ENCODE measurements around the gene GDF2. TPM values are rescaled to one million over a fixed set of nuclear protein-coding genes. Genes with fewer than 3 reads are reported as not detected.

Gene GDF2
- total and polyA plus RNA-seq, 4 experiments from 2014 or later = not detected

GRCh38 chr10:47298715-47299114, 23.5 kb upstream of the GDF2 start:
- Mint-ChIP-seq H3K4me3 (peak overlapping the region in 1 of 8 donors; percentile 67), H3K36me3 (no peaks in the 10 kb centered on the region), H3K4me1 (peaks cover 9 to 23% (median 14%) of the 10 kb centered on the region in 4 donors), H3K27ac (no peak overlapping the region), H3K27me3 (peaks cover 3 to 15% of the 10 kb centered on the region in 2 donors), H3K9me3 (no peaks in the 10 kb centered on the region)
- Histone ChIP-seq H3K36me3 (ENCODE audit: insufficient read depth, low read length) (no peaks in the 10 kb centered on the region), H3K27ac (ENCODE audit: low read depth, low read length) (no peak overlapping the region), H3K4me3 (ENCODE audit: low read length in 2 of 2) (no peak overlapping the region), H3K4me1 (ENCODE audit: insufficient read depth, low read length) (peaks cover 12% of the 10 kb centered on the region), H3K9me3 (ENCODE audit: control insufficient read depth in 1 of 2, low read length in 2 of 2) (no peaks in the 10 kb centered on the region), H3K27me3 (ENCODE audit: insufficient read depth, low read length) (peaks cover 6% of the 10 kb centered on the region)
- CTCF ChIA-PET (ENCODE audit: partially characterized antibody) = interaction anchor here (2.1 kb wide), 1 partner anchor 251 kb away, joined by 9 read pairs; no protein-coding TSS in a partner anchor
- no peak for DNase-seq
- intact Hi-C loops (cut with micrococcal nuclease) = no loop called here
- POLR2A ChIA-PET (ENCODE audit: partially characterized antibody) = no interaction called here

- H3K27ac Mint-ChIP-seq = peak within 1 kb of the TSS in 3 of 7 donors; percentile 29 to 83 (median 83)
- peaks cover 3 to 15% of the 10 kb centered on the region in 2 donors for H3K27me3 Mint-ChIP-seq
- Histone ChIP-seq H3K36me3 (ENCODE audit: insufficient read depth, low read length) (no peaks in the 10 kb centered on the region), H3K27ac (ENCODE audit: low read depth, low read length) (no peak within 1 kb of the TSS), H3K4me3 (ENCODE audit: low read length in 2 of 2) (peak within 1 kb of the TSS in 1 of 2 donors; percentile 35), H3K4me1 (ENCODE audit: insufficient read depth, low read length) (peaks cover 12% of the 10 kb centered on the region), H3K27me3 (ENCODE audit: insufficient read depth, low read length) (peaks cover 3% of the 10 kb centered on the region), H3K9me3 (ENCODE audit: control insufficient read depth in 1 of 2, low read length in 2 of 2) (no peaks in the 10 kb centered on the region)
- peaks cover 9 to 23% (median 17%) of the 10 kb centered on the region in 4 donors for H3K4me1 Mint-ChIP-seq
- no peaks in the 10 kb centered on the region for H3K9me3 Mint-ChIP-seq
- no peak for DNase-seq
- POLR2A ChIA-PET (ENCODE audit: partially characterized antibody) = interaction anchor here (1.1 kb wide), 1 partner anchor 11 kb away, joined by 4 read pairs; no protein-coding TSS in a partner anchor
- no peaks in the 10 kb centered on the region for H3K36me3 Mint-ChIP-seq
- CTCF ChIA-PET (ENCODE audit: partially characterized antibody) = no interaction called here
- intact Hi-C loops (cut with micrococcal nuclease) = loop anchor here (1.0 kb wide), 1 partner anchor 12 kb away; no protein-coding TSS in a partner anchor
- H3K4me3 Mint-ChIP-seq = peak within 1 kb of the TSS; percentile 69 to 87 (median 79)
These were observed 22.4 kb upstream of the GDF2 start, which contains the start of gene GDF10 for GRCh38 chr10:47299611-47300428. TSS of gene GDF10 (plus strand) at chr10:47300197. CDS start at chr10:47300652, 455 bp downstream.

- no peak overlapping the region for H3K27ac ChIP-seq (ENCODE audit: low read depth, low read length)
- no peak for DNase-seq
- H3K4me3 Mint-ChIP-seq = peak overlapping the region; percentile 69 to 87 (median 79)
- ChIA-PET POLR2A (ENCODE audit: partially characterized antibody) (interaction anchor here (1.1 kb wide), 1 partner anchor 11 kb away, joined by 4 read pairs; no protein-coding TSS in a partner anchor), CTCF (ENCODE audit: partially characterized antibody) (no interaction called here)
- H3K27me3 Mint-ChIP-seq = peaks cover 3 to 15% of the 10 kb centered on the region in 2 donors
- intact Hi-C loops (cut with micrococcal nuclease) = loop anchor here (1.0 kb wide), 1 partner anchor 12 kb away; no protein-coding TSS in a partner anchor
- H3K9me3 ChIP-seq (ENCODE audit: control insufficient read depth in 1 of 2, low read length in 2 of 2) = no peaks in the 10 kb centered on the region
- H3K36me3 ChIP-seq (ENCODE audit: insufficient read depth, low read length) = no peaks in the 10 kb centered on the region
- H3K27me3 ChIP-seq (ENCODE audit: insufficient read depth, low read length) = no peaks in the 10 kb centered on the region
- no peak overlapping the region for H3K27ac Mint-ChIP-seq
- H3K4me1 ChIP-seq (ENCODE audit: insufficient read depth, low read length) = peaks cover 12% of the 10 kb centered on the region
- no peaks in the 10 kb centered on the region for H3K9me3 Mint-ChIP-seq
- no peaks in the 10 kb centered on the region for H3K36me3 Mint-ChIP-seq
- H3K4me3 ChIP-seq (ENCODE audit: low read length in 2 of 2) = peak overlapping the region in 1 of 2 donors; percentile 35
- peaks cover 9 to 23% (median 19%) of the 10 kb centered on the region in 4 donors for H3K4me1 Mint-ChIP-seq
These were observed 21.8 kb upstream of the GDF2 start for GRCh38 chr10:47300429-47300931.

GRCh38 chr10:47301833-47302232, 20.4 kb upstream of the GDF2 start:
- Mint-ChIP-seq H3K27ac (no peak overlapping the region), H3K4me1 (peaks cover 9 to 33% (median 24%) of the 10 kb centered on the region in 4 donors), H3K9me3 (no peaks in the 10 kb centered on the region), H3K36me3 (no peaks in the 10 kb centered on the region), H3K27me3 (peaks cover 3 to 15% of the 10 kb centered on the region in 2 donors), H3K4me3 (peak overlapping the region in 3 of 8 donors; percentile 47 to 80 (median 62))
- Histone ChIP-seq H3K9me3 (ENCODE audit: control insufficient read depth in 1 of 2, low read length in 2 of 2) (no peaks in the 10 kb centered on the region), H3K27ac (ENCODE audit: low read depth, low read length) (no peak overlapping the region), H3K4me1 (ENCODE audit: insufficient read depth, low read length) (peaks cover 12% of the 10 kb centered on the region), H3K27me3 (ENCODE audit: insufficient read depth, low read length) (no peaks in the 10 kb centered on the region), H3K4me3 (ENCODE audit: low read length in 2 of 2) (no peak overlapping the region), H3K36me3 (ENCODE audit: insufficient read depth, low read length) (no peaks in the 10 kb centered on the region)
- DNase-seq = no peak
- CTCF ChIA-PET (ENCODE audit: partially characterized antibody) = interaction anchor here (2.5 kb wide), 1 partner anchor 277 kb away, joined by 9 read pairs; no protein-coding TSS in a partner anchor
- intact Hi-C loops (cut with micrococcal nuclease) = no loop called here
- POLR2A ChIA-PET (ENCODE audit: partially characterized antibody) = interaction anchor here (0.9 to 1.5 kb wide), 2 partner anchors 10 to 41 kb away, joined by 3 to 4 read pairs; no protein-coding TSS in a partner anchor

GRCh38 chr10:47303105-47303504, 19.1 kb upstream of the GDF2 start:
- intact Hi-C loops (cut with micrococcal nuclease) = no loop called here
- peaks cover 3 to 15% of the 10 kb centered on the region in 2 donors for H3K27me3 Mint-ChIP-seq
- H3K9me3 Mint-ChIP-seq = no peaks in the 10 kb centered on the region
- H3K36me3 ChIP-seq (ENCODE audit: insufficient read depth, low read length) = no peaks in the 10 kb centered on the region
- H3K9me3 ChIP-seq (ENCODE audit: control insufficient read depth in 1 of 2, low read length in 2 of 2) = no peaks in the 10 kb centered on the region
- no peaks in the 10 kb centered on the region for H3K27me3 ChIP-seq (ENCODE audit: insufficient read depth, low read length)
- H3K4me3 Mint-ChIP-seq = peak overlapping the region in 1 of 8 donors; percentile 30
- peaks cover 11 to 37% (median 26%) of the 10 kb centered on the region in 4 donors for H3K4me1 Mint-ChIP-seq
- CTCF ChIA-PET (ENCODE audit: partially characterized antibody) = interaction anchor here (0.9 to 2.5 kb wide), 5 partner anchors 8 to 278 kb away, joined by 3 to 9 read pairs (median 6); no protein-coding TSS in a partner anchor
- no peaks in the 10 kb centered on the region for H3K36me3 Mint-ChIP-seq
- POLR2A ChIA-PET (ENCODE audit: partially characterized antibody) = interaction anchor here (1.0 to 1.5 kb wide), 2 partner anchors 9 to 97 kb away, joined by 3 to 4 read pairs; no protein-coding TSS in a partner anchor
- no peak overlapping the region for H3K4me3 ChIP-seq (ENCODE audit: low read length in 2 of 2)
- H3K27ac Mint-ChIP-seq = peak overlapping the region in 1 of 7 donors; percentile 3
- H3K27ac ChIP-seq (ENCODE audit: low read depth, low read length) = no peak overlapping the region
- DNase-seq = no peak
- peaks cover 12% of the 10 kb centered on the region for H3K4me1 ChIP-seq (ENCODE audit: insufficient read depth, low read length)

GRCh38 chr10:47303866-47304265, 18.4 kb upstream of the GDF2 start:
- no peak overlapping the region for H3K27ac Mint-ChIP-seq
- intact Hi-C loops (cut with micrococcal nuclease) = no loop called here
- H3K9me3 Mint-ChIP-seq = no peaks in the 10 kb centered on the region
- H3K4me3 Mint-ChIP-seq = no peak overlapping the region
- no peaks in the 10 kb centered on the region for H3K36me3 Mint-ChIP-seq
- Histone ChIP-seq H3K4me1 (ENCODE audit: insufficient read depth, low read length) (peaks cover 12% of the 10 kb centered on the region), H3K4me3 (ENCODE audit: low read length in 2 of 2) (no peak overlapping the region), H3K36me3 (ENCODE audit: insufficient read depth, low read length) (no peaks in the 10 kb centered on the region), H3K9me3 (ENCODE audit: control insufficient read depth in 1 of 2, low read length in 2 of 2) (no peaks in the 10 kb centered on the region), H3K27ac (ENCODE audit: low read depth, low read length) (no peak overlapping the region), H3K27me3 (ENCODE audit: insufficient read depth, low read length) (no peaks in the 10 kb centered on the region)
- peaks cover 3 to 15% of the 10 kb centered on the region in 2 donors for H3K27me3 Mint-ChIP-seq
- ChIA-PET POLR2A (ENCODE audit: partially characterized antibody) (interaction anchor here (1.0 kb wide), 1 partner anchor 97 kb away, joined by 3 read pairs; no protein-coding TSS in a partner anchor), CTCF (ENCODE audit: partially characterized antibody) (interaction anchor here (1.1 to 2.5 kb wide), 4 partner anchors 8 to 279 kb away, joined by 3 to 9 read pairs (median 7); no protein-coding TSS in a partner anchor)
- no peak for DNase-seq
- peaks cover 11 to 39% (median 29%) of the 10 kb centered on the region in 4 donors for H3K4me1 Mint-ChIP-seq
